ENCODE measurements around the gene SH3BP5.

The SH3BP5 gene

GRCh38 chr3:15323063-15323462, 9.3 kb downstream of the SH3BP5 start:
- no peak for DNase-seq

GRCh38 chr3:15321349-15321748, 11.0 kb downstream of the SH3BP5 start:
- DNase-seq: no peak

GRCh38 chr3:15319575-15319974, 12.8 kb downstream of the SH3BP5 start:
- DNase-seq: no peak

GRCh38 chr3:15319136-15319535, 13.2 kb downstream of the SH3BP5 start:
- DNase-seq: no peak

GRCh38 chr3:15318661-15319060, 13.7 kb downstream of the SH3BP5 start:
- DNase-seq: no peak

- no peak for DNase-seq
Observed at GRCh38 chr3:15316998-15317435, 15.4 kb downstream of the SH3BP5 start.

GRCh38 chr3:15315003-15315402, 17.4 kb downstream of the SH3BP5 start:
- no peak for DNase-seq

GRCh38 chr3:15314276-15314675, 18.1 kb downstream of the SH3BP5 start:
- DNase-seq: no peak

- DNase-seq: no peak
Observed at GRCh38 chr3:15313461-15313860, 18.9 kb downstream of the SH3BP5 start.

GRCh38 chr3:15312550-15312949, 19.8 kb downstream of the SH3BP5 start:
- no peak for DNase-seq

GRCh38 chr3:15310491-15311370, 21.7 kb downstream of the SH3BP5 start:
- peak; percentile 30 for DNase-seq

GRCh38 chr3:15309662-15310335, 22.6 kb downstream of the SH3BP5 start:
- no peak for DNase-seq

GRCh38 chr3:15307580-15307979, 24.8 kb downstream of the SH3BP5 start:
- no peak for DNase-seq

GRCh38 chr3:15306979-15307359, 25.4 kb downstream of the SH3BP5 start:
- DNase-seq: no peak

GRCh38 chr3:15305359-15305844, 27.0 kb downstream of the SH3BP5 start:
- no peak for DNase-seq

- no peak for DNase-seq
Observed at GRCh38 chr3:15303728-15304127, 28.7 kb downstream of the SH3BP5 start.

- no peak for DNase-seq
Observed at GRCh38 chr3:15303216-15303615, 29.2 kb downstream of the SH3BP5 start.

GRCh38 chr3:15301761-15302160, 30.6 kb downstream of the SH3BP5 start:
- no peak for DNase-seq

GRCh38 chr3:15300323-15301078, 31.9 kb downstream of the SH3BP5 start:
- no peak for DNase-seq

- DNase-seq: no peak
Observed at GRCh38 chr3:15299036-15299435, 33.4 kb downstream of the SH3BP5 start.

- no peak for DNase-seq
Observed at GRCh38 chr3:15298504-15298903, 33.9 kb downstream of the SH3BP5 start.

GRCh38 chr3:15297608-15298350, 34.6 kb downstream of the SH3BP5 start:
- no peak for DNase-seq

- no peak for DNase-seq
Observed at GRCh38 chr3:15295506-15295905, 36.9 kb downstream of the SH3BP5 start.

All from activated CD4-positive, alpha-beta T cell treated with anti-CD3 and anti-CD28 coated beads, Interleukin-2, amount 50 U/mL, for 1 hour (primary cell).